ENCODE data around the gene CBX1.
"Not testable (repeated sequence)": the region's sequence is repeated elsewhere in the genome, so short reads cannot be mapped to it uniquely, and the experiment has no call there.

Gene CBX1

GRCh38 chr17:48073566-48074094 is 27.6 kb downstream of the CBX1 start:
- not testable (repeated sequence) for H4K91ac ChIP-seq (ENCODE audit: low read depth, low read length, poor library complexity); H3K9ac ChIP-seq (ENCODE audit: low read depth, low read length, poor library complexity); H3K4me2 ChIP-seq (ENCODE audit: insufficient read depth, low read length, poor library complexity, severe bottlenecking); H3K4ac ChIP-seq (ENCODE audit: low read length); H2AK5ac ChIP-seq (ENCODE audit: low read depth, low read length); H2BK15ac ChIP-seq (ENCODE audit: low read length); H3K27ac ChIP-seq (replicated peaks; ENCODE audit: low read length); H2BK5ac ChIP-seq (ENCODE audit: low read length); H2AFZ ChIP-seq (ENCODE audit: low read length); H3K9me3 ChIP-seq (replicated peaks in 1 of 2; ENCODE audit: control insufficient read depth in 2 of 2, insufficient read depth in 1 of 2, low read depth in 1 of 2, low read length in 2 of 2); H3K4me1 ChIP-seq (ENCODE audit: control insufficient read depth in 2 of 2, insufficient read depth in 1 of 2, low read depth in 1 of 2, low read length in 2 of 2); DNase-seq (ENCODE audit: low spot score); H3K14ac ChIP-seq (ENCODE audit: low read length); H2BK120ac ChIP-seq (ENCODE audit: low read depth, low read length); H3K4me3 ChIP-seq (ENCODE audit: low read length in 2 of 2); H4K8ac ChIP-seq (ENCODE audit: low read depth, low read length); H2BK12ac ChIP-seq (ENCODE audit: low read length); H3K79me1 ChIP-seq (ENCODE audit: low read depth, low read length); H3K27me3 ChIP-seq (ENCODE audit: control insufficient read depth in 3 of 3, insufficient read depth in 3 of 3, low read depth in 1 of 3, low read length in 3 of 3); H3K23ac ChIP-seq (ENCODE audit: low read depth, low read length, poor library complexity); H3K18ac ChIP-seq (ENCODE audit: low read length)
- peaks cover 37 to 83% of the 10 kb centered on the region in 2 donors for H3K36me3 ChIP-seq (replicated peaks in 1 of 2; ENCODE audit: control insufficient read depth in 2 of 2, insufficient read depth in 2 of 2, low read length in 2 of 2)
- no CpG with 5 or more reads among the region's 5 CpGs for WGBS, 2 donors (ENCODE audit: extremely low coverage in 2 of 2, insufficient read length in 2 of 2, insufficient replicate concordance in 1 of 2)

- H3K9me3 ChIP-seq (replicated peaks in 1 of 2; ENCODE audit: control insufficient read depth in 2 of 2, insufficient read depth in 1 of 2, low read depth in 1 of 2, low read length in 2 of 2); H4K91ac ChIP-seq (ENCODE audit: low read depth, low read length, poor library complexity); H2BK15ac ChIP-seq (ENCODE audit: low read length); H2AFZ ChIP-seq (ENCODE audit: low read length); H3K4me3 ChIP-seq (ENCODE audit: low read length in 2 of 2); H3K4me2 ChIP-seq (ENCODE audit: insufficient read depth, low read length, poor library complexity, severe bottlenecking); H3K14ac ChIP-seq (ENCODE audit: low read length); H3K27me3 ChIP-seq (ENCODE audit: control insufficient read depth in 3 of 3, insufficient read depth in 3 of 3, low read depth in 1 of 3, low read length in 3 of 3); H2AK5ac ChIP-seq (ENCODE audit: low read depth, low read length); H3K23ac ChIP-seq (ENCODE audit: low read depth, low read length, poor library complexity); H2BK12ac ChIP-seq (ENCODE audit: low read length); H3K79me1 ChIP-seq (ENCODE audit: low read depth, low read length); H4K8ac ChIP-seq (ENCODE audit: low read depth, low read length); H3K4me1 ChIP-seq (ENCODE audit: control insufficient read depth in 2 of 2, insufficient read depth in 1 of 2, low read depth in 1 of 2, low read length in 2 of 2); H3K4ac ChIP-seq (ENCODE audit: low read length); H3K18ac ChIP-seq (ENCODE audit: low read length); H2BK5ac ChIP-seq (ENCODE audit: low read length); H2BK120ac ChIP-seq (ENCODE audit: low read depth, low read length); H3K9ac ChIP-seq (ENCODE audit: low read depth, low read length, poor library complexity); DNase-seq (ENCODE audit: low spot score); H3K27ac ChIP-seq (replicated peaks; ENCODE audit: low read length): not testable (repeated sequence)
- H3K36me3 ChIP-seq (replicated peaks in 1 of 2; ENCODE audit: control insufficient read depth in 2 of 2, insufficient read depth in 2 of 2, low read length in 2 of 2) = peaks cover 40 to 87% of the 10 kb centered on the region in 2 donors
- no CpG with 5 or more reads among the region's 9 CpGs for WGBS, 2 donors (ENCODE audit: extremely low coverage in 2 of 2, insufficient read length in 2 of 2, insufficient replicate concordance in 1 of 2)
Measured at GRCh38 chr17:48072811-48073210, 28.5 kb downstream of the CBX1 start.

GRCh38 chr17:48071654-48072053 is 29.6 kb downstream of the CBX1 start:
- Histone ChIP-seq H4K91ac (ENCODE audit: low read depth, low read length, poor library complexity) (no peak overlapping the region), H3K4me3 (ENCODE audit: low read length in 2 of 2) (no peak overlapping the region), H3K4ac (ENCODE audit: low read length) (no peak overlapping the region), H3K4me1 (ENCODE audit: control insufficient read depth in 2 of 2, insufficient read depth in 1 of 2, low read depth in 1 of 2, low read length in 2 of 2) (no peaks in the 10 kb centered on the region), H4K8ac (ENCODE audit: low read depth, low read length) (no peak overlapping the region), H3K9ac (ENCODE audit: low read depth, low read length, poor library complexity) (no peak overlapping the region), H3K9me3 (replicated peaks in 1 of 2; ENCODE audit: control insufficient read depth in 2 of 2, insufficient read depth in 1 of 2, low read depth in 1 of 2, low read length in 2 of 2) (no peaks in the 10 kb centered on the region), H3K4me2 (ENCODE audit: insufficient read depth, low read length, poor library complexity, severe bottlenecking) (no peak overlapping the region), H3K18ac (ENCODE audit: low read length) (no peak overlapping the region), H2BK120ac (ENCODE audit: low read depth, low read length) (no peak overlapping the region), H2BK15ac (ENCODE audit: low read length) (no peak overlapping the region), H3K14ac (ENCODE audit: low read length) (no peak overlapping the region), H3K79me1 (ENCODE audit: low read depth, low read length) (peaks cover 1% of the 10 kb centered on the region), H2BK5ac (ENCODE audit: low read length) (no peak overlapping the region), H2BK12ac (ENCODE audit: low read length) (no peak overlapping the region), H3K27ac (replicated peaks; ENCODE audit: low read length) (no peak overlapping the region), H2AK5ac (ENCODE audit: low read depth, low read length) (no peak overlapping the region), H3K23ac (ENCODE audit: low read depth, low read length, poor library complexity) (no peak overlapping the region), H3K27me3 (ENCODE audit: control insufficient read depth in 3 of 3, insufficient read depth in 3 of 3, low read depth in 1 of 3, low read length in 3 of 3) (no peaks in the 10 kb centered on the region), H2AFZ (ENCODE audit: low read length) (no peak overlapping the region), H3K36me3 (replicated peaks in 1 of 2; ENCODE audit: control insufficient read depth in 2 of 2, insufficient read depth in 2 of 2, low read length in 2 of 2) (peaks cover 40 to 92% of the 10 kb centered on the region in 2 donors)
- no peak for DNase-seq (ENCODE audit: low spot score)
- no CpG with 5 or more reads among the region's 2 CpGs for WGBS, 2 donors (ENCODE audit: extremely low coverage in 2 of 2, insufficient read length in 2 of 2, insufficient replicate concordance in 1 of 2)

GRCh38 chr17:48070195-48070594 is 31.1 kb downstream of the CBX1 start:
- Histone ChIP-seq H3K36me3 (replicated peaks in 1 of 2; ENCODE audit: control insufficient read depth in 2 of 2, insufficient read depth in 2 of 2, low read length in 2 of 2) (peaks cover 35 to 90% of the 10 kb centered on the region in 2 donors), H3K27me3 (ENCODE audit: control insufficient read depth in 3 of 3, insufficient read depth in 3 of 3, low read depth in 1 of 3, low read length in 3 of 3) (no peaks in the 10 kb centered on the region), H2BK5ac (ENCODE audit: low read length) (no peak overlapping the region), H2AK5ac (ENCODE audit: low read depth, low read length) (no peak overlapping the region), H3K9ac (ENCODE audit: low read depth, low read length, poor library complexity) (no peak overlapping the region), H3K4me3 (ENCODE audit: low read length in 2 of 2) (no peak overlapping the region), H3K27ac (replicated peaks; ENCODE audit: low read length) (no peak overlapping the region), H2BK12ac (ENCODE audit: low read length) (no peak overlapping the region), H3K4me2 (ENCODE audit: insufficient read depth, low read length, poor library complexity, severe bottlenecking) (no peak overlapping the region), H3K14ac (ENCODE audit: low read length) (no peak overlapping the region), H3K4ac (ENCODE audit: low read length) (no peak overlapping the region), H2BK15ac (ENCODE audit: low read length) (no peak overlapping the region), H3K4me1 (ENCODE audit: control insufficient read depth in 2 of 2, insufficient read depth in 1 of 2, low read depth in 1 of 2, low read length in 2 of 2) (no peaks in the 10 kb centered on the region), H3K18ac (ENCODE audit: low read length) (no peak overlapping the region), H3K9me3 (replicated peaks in 1 of 2; ENCODE audit: control insufficient read depth in 2 of 2, insufficient read depth in 1 of 2, low read depth in 1 of 2, low read length in 2 of 2) (no peaks in the 10 kb centered on the region), H4K8ac (ENCODE audit: low read depth, low read length) (no peak overlapping the region), H4K91ac (ENCODE audit: low read depth, low read length, poor library complexity) (no peak overlapping the region), H3K23ac (ENCODE audit: low read depth, low read length, poor library complexity) (no peak overlapping the region), H3K79me1 (ENCODE audit: low read depth, low read length) (peaks cover 1% of the 10 kb centered on the region), H2BK120ac (ENCODE audit: low read depth, low read length) (no peak overlapping the region), H2AFZ (ENCODE audit: low read length) (no peak overlapping the region)
- no CpG with 5 or more reads among the region's 2 CpGs for WGBS, 2 donors (ENCODE audit: extremely low coverage in 2 of 2, insufficient read length in 2 of 2, insufficient replicate concordance in 1 of 2)
- no peak for DNase-seq (ENCODE audit: low spot score)

Measured in neuronal stem cell (in vitro differentiated cells).